LNCAP (cell line): ENCODE measurements around the gene SNN.

Experiments used
- CTCF ChIP-seq: fragments of 450-650 bp; IDR thresholded peaks from 2 replicates; pipeline ENCODE4 v1.5.1; 2017; ENCODE audit warnings: mild to moderate bottlenecking

The SNN gene

GRCh38 chr16:11674818-11675560 lies 6.7 kb downstream of the SNN start:
- TF ChIP-seq CTCF = no peak

- TF ChIP-seq CTCF = no peak
Measured at GRCh38 chr16:11675561-11676511, 7.6 kb downstream of the SNN start.

GRCh38 chr16:11676799-11677198 lies 8.5 kb downstream of the SNN start:
- no peak for TF ChIP-seq CTCF

GRCh38 chr16:11677451-11677951 lies 9.2 kb downstream of the SNN start:
- no peak for TF ChIP-seq CTCF

GRCh38 chr16:11677959-11678881 lies 10.0 kb downstream of the SNN start:
- TF ChIP-seq CTCF = no peak

GRCh38 chr16:11679250-11679649 lies 11.0 kb downstream of the SNN start:
- TF ChIP-seq CTCF = no peak
